B cell (primary cell): Measurements from ENCODE around the gene TBXAS1. TPM values are rescaled to one million over a fixed set of nuclear protein-coding genes. Genes with fewer than 3 reads are reported as not detected.

Source experiments
- ATAC-seq: fragments of 200-7000 bp; cut with Tn5 transposase; one replicate; pipeline ENCODE4 v1.10.0; 2021; ENCODE audit warnings: low read depth, mild to moderate bottlenecking, moderate number of reproducible peaks, moderate library complexity
- CTCF ChIA-PET: fragments of 350-600 bp; sonication (Branson Sonifier 250); formaldehyde crosslinking; loops from one replicate; lab custom pipeline; 2021; ENCODE audit warnings: antibody characterized with exemption, inconsistent platforms; lab: Charles Lee
- POLR2A ChIA-PET: fragments of 350-600 bp; sonication (Branson Sonifier 250); formaldehyde crosslinking; loops from one replicate; lab custom pipeline; 2021; ENCODE audit warnings: antibody characterized with exemption; lab: Charles Lee
- DNase-seq: peaks from one replicate; pipeline ENCODE4 v3.0.0; 2013
- H2AFZ ChIP-seq: 2 replicates; pipeline ENCODE4 v1.6.1; 2012; ENCODE audit warnings: mild to moderate bottlenecking, low read depth, low read length; ENCODE audit not compliant: insufficient read depth, poor library complexity, severe bottlenecking
- H3K27ac ChIP-seq, 2 donors: 1 replicate in 1 of 2; 2 replicates in 1 of 2; pipeline ENCODE4 v1.5.1; 2012 to 2013; ENCODE audit warnings: low read length in 2 of 2, mild to moderate bottlenecking in 2 of 2, moderate library complexity in 1 of 2
- H3K27me3 ChIP-seq, 4 experiments: fragments of 200-600 bp in 1 of 4; sonication (generic) in 1 of 4; replicated peaks in 1 of 4; 1 replicate in 2 of 4; 2 replicates in 2 of 4; pipeline versions ENCODE4 v1.6.1 to v1.7.0; 2013 to 2016; ENCODE audit warnings: low read length in 3 of 4, mild to moderate bottlenecking in 2 of 4, mixed read lengths in 1 of 4, moderate library complexity in 1 of 4; ENCODE audit not compliant: insufficient read depth in 4 of 4, control insufficient read depth in 3 of 4; ENCODE audit errors: control extremely low read depth in 1 of 4
- H3K36me3 ChIP-seq, 2 experiments: replicated peaks in 1 of 2; 1 replicate in 1 of 2; 2 replicates in 1 of 2; pipeline versions ENCODE4 v1.6.1 to v1.7.1; 2013; ENCODE audit warnings: low read length in 1 of 2; ENCODE audit not compliant: insufficient read depth in 2 of 2, control insufficient read depth in 1 of 2; ENCODE audit errors: control extremely low read depth in 1 of 2, extremely low read depth in 1 of 2
- H3K4me1 ChIP-seq, 2 donors: fragments of 200-600 bp in 1 of 2; sonication (generic) in 1 of 2; 1 replicate in 1 of 2; 2 replicates in 1 of 2; pipeline versions ENCODE4 v1.5.1 to v1.6.1; 2013 to 2017; ENCODE audit warnings: low read length in 2 of 2; ENCODE audit not compliant: control insufficient read depth in 2 of 2, insufficient read depth in 2 of 2
- H3K4me2 ChIP-seq: replicated peaks from 2 replicates; pipeline ENCODE3; 2012; ENCODE audit warnings: mild to moderate bottlenecking, low read depth, low read length; ENCODE audit not compliant: poor library complexity, severe bottlenecking
- H3K4me3 ChIP-seq, 5 experiments: fragments of 200-600 bp in 1 of 5; sonication (generic) in 1 of 5; 1 replicate in 3 of 5; 2 replicates in 2 of 5; pipeline versions ENCODE4 v1.5.1 to v1.7.0; 2011 to 2016; ENCODE audit warnings: low read length in 4 of 5, mild to moderate bottlenecking in 4 of 5, low read depth in 2 of 5, control low read depth in 1 of 5, moderate library complexity in 1 of 5; ENCODE audit not compliant: insufficient read depth in 1 of 5; ENCODE audit errors: control extremely low read depth in 1 of 5, extremely low read depth in 1 of 5
- H3K79me2 ChIP-seq: fragments of 200-600 bp; sonication (generic); one replicate; pipeline ENCODE4 v1.6.0; 2016; ENCODE audit warnings: low read length; ENCODE audit not compliant: control insufficient read depth, insufficient read depth
- H3K9ac ChIP-seq: fragments of 200-600 bp; sonication (generic); 2 replicates; pipeline ENCODE4 v1.6.1; 2017; ENCODE audit warnings: mild to moderate bottlenecking, low read length, moderate library complexity
- H3K9me3 ChIP-seq, 3 donors: one replicate each; pipeline versions ENCODE4 v1.6.1 to v1.7.1; 2013; ENCODE audit warnings: low read length in 2 of 3; ENCODE audit not compliant: control insufficient read depth in 2 of 3, insufficient read depth in 1 of 3; ENCODE audit errors: control extremely low read depth in 1 of 3
- H4K20me1 ChIP-seq: 2 replicates; pipeline ENCODE4 v1.6.0; 2012; ENCODE audit warnings: mild to moderate bottlenecking, low read length; ENCODE audit not compliant: insufficient read depth, control insufficient read depth, poor library complexity, severe bottlenecking
- H3K27ac Mint-ChIP-seq: one replicate; pipeline ENCODE4 v1.8.0; 2021; ENCODE audit warnings: mixed read lengths
- H3K27me3 Mint-ChIP-seq: one replicate; pipeline ENCODE4 v1.8.0; 2021; ENCODE audit warnings: mixed read lengths
- H3K4me1 Mint-ChIP-seq: one replicate; pipeline ENCODE4 v1.8.0; 2021; ENCODE audit warnings: mixed read lengths
- H3K4me3 Mint-ChIP-seq: one replicate; pipeline ENCODE4 v1.8.0; 2021; ENCODE audit warnings: mixed read lengths
- H3K9me3 Mint-ChIP-seq: one replicate; pipeline ENCODE4 v1.8.0; 2022; ENCODE audit warnings: mixed read lengths; ENCODE audit not compliant: insufficient read depth
- EZH2 ChIP-seq: IDR thresholded peaks from 2 replicates; pipeline ENCODE4 v1.6.1; 2012; ENCODE audit warnings: borderline replicate concordance, low read depth, mild to moderate bottlenecking, moderate library complexity, low read length; ENCODE audit not compliant: insufficient read depth, poor library complexity, severe bottlenecking
- WGBS: methylation state at CpG from one replicate; pipeline ENCODE4 v1.1.5; 2013; ENCODE audit warnings: missing lambda C conversion rate; ENCODE audit not compliant: insufficient coverage; 5-methylcytosine and 5-hydroxymethylcytosine counted together
- intact Hi-C: fragments of 100-400 bp; cut with micrococcal nuclease; formaldehyde crosslinking; loops from one replicate; pipeline ENCODE4 v1.10.0; 2022
- polyA plus RNA-seq: library from polyadenylated mRNA; depleted of rRNA; stranded (reverse); fragments of >200 nt; gene quantifications from 2 replicates; pipeline ENCODE4 v1.2.3, GENCODE V29; 2012
- total RNA-seq, 2 donors: library from RNA; stranded (reverse); fragments of 120-200 nt in 1 of 2; gene quantifications; 1 replicate in 1 of 2; 2 replicates in 1 of 2; pipeline versions ENCODE4 v1.2.3 to v1.2.4, GENCODE V29; 2013 to 2022
- TF ChIP-seq, protein P1 (sequence below): fragments of 200-600 bp; IDR thresholded peaks from one replicate; pipeline ENCODE4 v1.8.0; 2022; ENCODE audit warnings: antibody characterized with exemption, mild to moderate bottlenecking

TBXAS1 gene
- total and polyA plus RNA-seq, 2 donors (not counting 1 experiment from before 2014, with no cell fraction given) = 8.1 to 21.0 TPM

DNA sequence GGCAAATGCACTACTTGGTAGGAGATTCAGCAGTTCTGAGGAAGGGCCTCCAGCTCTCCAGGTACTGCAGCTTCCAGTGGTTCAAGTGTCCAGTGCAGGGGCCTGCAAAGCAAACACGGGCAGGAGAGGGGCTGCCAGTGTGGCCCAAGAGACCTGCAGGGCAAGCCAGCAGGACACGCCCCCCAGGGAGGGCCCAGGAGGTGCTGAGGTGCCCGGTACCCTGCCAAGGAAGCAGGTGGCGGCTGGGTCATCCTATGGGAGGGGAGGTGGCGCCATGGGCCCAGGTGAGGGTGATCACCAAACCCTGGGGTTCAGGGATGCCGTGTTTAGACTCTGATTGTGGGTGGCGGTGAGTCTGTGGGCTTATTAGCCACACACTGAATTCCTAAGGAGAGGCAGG lies 188.0 kb downstream of the TBXAS1 start:
- Histone ChIP-seq H3K4me3 (no peak overlapping the region), H3K4me2 (no peak overlapping the region), H3K9ac (no peak overlapping the region), H3K36me3 (no peaks in the 10 kb centered on the region), H3K27me3 (no peaks in the 10 kb centered on the region), H3K4me1 (no peaks in the 10 kb centered on the region), H3K27ac (no peak overlapping the region), H2AFZ (no peak overlapping the region), H3K9me3 (no peaks in the 10 kb centered on the region), H4K20me1 (no peaks in the 10 kb centered on the region), H3K79me2 (no peaks in the 10 kb centered on the region)
- ChIA-PET CTCF (interaction anchor here (0.7 to 1.4 kb wide), 2 partner anchors 370 to 372 kb away, joined by 5 read pairs; no protein-coding TSS in a partner anchor), POLR2A (no interaction called here)
- no peaks in the 10 kb centered on the region for H3K9me3 Mint-ChIP-seq
- H3K27ac Mint-ChIP-seq = no peak overlapping the region
- no peak for ATAC-seq
- 92% methylated on average over 7 of the region's 7 CpGs for WGBS
- DNase-seq = no peak
- H3K4me1 Mint-ChIP-seq = no peaks in the 10 kb centered on the region
- no peak overlapping the region for H3K4me3 Mint-ChIP-seq
- H3K27me3 Mint-ChIP-seq = peaks cover 4% of the 10 kb centered on the region
- TF ChIP-seq EZH2 = no peak
- TF ChIP-seq, protein P1, sequence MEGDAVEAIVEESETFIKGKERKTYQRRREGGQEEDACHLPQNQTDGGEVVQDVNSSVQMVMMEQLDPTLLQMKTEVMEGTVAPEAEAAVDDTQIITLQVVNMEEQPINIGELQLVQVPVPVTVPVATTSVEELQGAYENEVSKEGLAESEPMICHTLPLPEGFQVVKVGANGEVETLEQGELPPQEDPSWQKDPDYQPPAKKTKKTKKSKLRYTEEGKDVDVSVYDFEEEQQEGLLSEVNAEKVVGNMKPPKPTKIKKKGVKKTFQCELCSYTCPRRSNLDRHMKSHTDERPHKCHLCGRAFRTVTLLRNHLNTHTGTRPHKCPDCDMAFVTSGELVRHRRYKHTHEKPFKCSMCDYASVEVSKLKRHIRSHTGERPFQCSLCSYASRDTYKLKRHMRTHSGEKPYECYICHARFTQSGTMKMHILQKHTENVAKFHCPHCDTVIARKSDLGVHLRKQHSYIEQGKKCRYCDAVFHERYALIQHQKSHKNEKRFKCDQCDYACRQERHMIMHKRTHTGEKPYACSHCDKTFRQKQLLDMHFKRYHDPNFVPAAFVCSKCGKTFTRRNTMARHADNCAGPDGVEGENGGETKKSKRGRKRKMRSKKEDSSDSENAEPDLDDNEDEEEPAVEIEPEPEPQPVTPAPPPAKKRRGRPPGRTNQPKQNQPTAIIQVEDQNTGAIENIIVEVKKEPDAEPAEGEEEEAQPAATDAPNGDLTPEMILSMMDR = no peak
- intact Hi-C loops = no loop called here

DNA sequence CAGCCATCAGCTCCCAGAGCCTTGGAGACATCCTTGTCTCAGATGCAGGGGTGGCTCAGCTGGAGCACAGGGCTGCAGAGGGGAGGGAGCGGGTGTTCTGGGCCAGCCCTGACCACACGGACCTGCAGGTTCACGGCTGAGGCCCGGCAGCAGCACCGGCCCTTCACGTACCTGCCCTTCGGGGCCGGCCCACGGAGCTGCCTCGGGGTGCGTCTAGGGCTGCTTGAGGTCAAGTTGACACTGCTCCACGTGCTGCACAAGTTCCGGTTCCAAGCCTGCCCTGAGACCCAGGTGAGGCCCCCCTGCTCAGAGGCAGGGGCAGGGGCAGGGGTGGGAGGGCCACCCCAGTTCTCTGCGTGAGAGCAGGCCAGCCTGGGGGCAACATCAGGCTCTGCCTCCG lies 188.5 kb downstream of the TBXAS1 start:
- Histone ChIP-seq H3K9me3 (no peaks in the 10 kb centered on the region), H3K36me3 (peaks cover 0 to 2% of the 10 kb centered on the region in 2 experiments), H3K4me1 (no peaks in the 10 kb centered on the region), H2AFZ (no peak overlapping the region), H3K9ac (no peak overlapping the region), H3K4me3 (no peak overlapping the region), H3K27ac (no peak overlapping the region), H3K27me3 (no peaks in the 10 kb centered on the region), H3K4me2 (no peak overlapping the region), H3K79me2 (no peaks in the 10 kb centered on the region), H4K20me1 (no peaks in the 10 kb centered on the region)
- POLR2A ChIA-PET = no interaction called here
- no peaks in the 10 kb centered on the region for H3K4me1 Mint-ChIP-seq
- TF ChIP-seq, protein P1 = no peak
- no peak for TF ChIP-seq EZH2
- DNase-seq = no peak
- H3K4me3 Mint-ChIP-seq = no peak overlapping the region
- WGBS = 97% methylated on average over 13 of the region's 15 CpGs
- no peak for ATAC-seq
- CTCF ChIA-PET = interaction anchor here (0.7 to 1.2 kb wide), 2 partner anchors 286 to 370 kb away, joined by 3 to 5 read pairs; no protein-coding TSS in a partner anchor
- H3K27me3 Mint-ChIP-seq = peaks cover 4% of the 10 kb centered on the region
- no peak overlapping the region for H3K27ac Mint-ChIP-seq
- intact Hi-C loops = no loop called here
- no peaks in the 10 kb centered on the region for H3K9me3 Mint-ChIP-seq
